ENCODE measurements around the gene PIGB.
"Not testable (repeated sequence)": the region's sequence is repeated elsewhere in the genome, so short reads cannot be mapped to it uniquely, and the experiment has no call there.

PIGB gene

GRCh38 chr15:55302801-55303200 is 16.2 kb upstream of the PIGB start:
- DNase-seq = not testable (repeated sequence)

- DNase-seq = no peak
Observed at GRCh38 chr15:55319537-55320237, 665 bp downstream of the PIGB start.

GRCh38 chr15:55320238-55320550 is 1.2 kb downstream of the PIGB start:
- no peak for DNase-seq

- DNase-seq = no peak
Observed at GRCh38 chr15:55320963-55321362, 1.9 kb downstream of the PIGB start.

GRCh38 chr15:55322467-55322866 is 3.4 kb downstream of the PIGB start:
- DNase-seq = no peak

- DNase-seq = no peak
Observed at GRCh38 chr15:55327387-55327786, 8.4 kb downstream of the PIGB start.

- no peak for DNase-seq
Observed at GRCh38 chr15:55334371-55334770, 15.3 kb downstream of the PIGB start.

- no peak for DNase-seq
Observed at GRCh38 chr15:55334997-55335396, 16.0 kb downstream of the PIGB start.

GRCh38 chr15:55337160-55337559 is 18.1 kb downstream of the PIGB start:
- no peak for DNase-seq

- DNase-seq = no peak
Observed at GRCh38 chr15:55343168-55343567, 24.1 kb downstream of the PIGB start.

- DNase-seq = no peak
Observed at GRCh38 chr15:55344206-55344605, 25.2 kb downstream of the PIGB start.

- DNase-seq = no peak
Observed at GRCh38 chr15:55348281-55348778, 29.3 kb downstream of the PIGB start.

GRCh38 chr15:55349282-55349681 is 30.3 kb downstream of the PIGB start:
- DNase-seq = no peak

GRCh38 chr15:55353025-55353424 is 34.0 kb downstream of the PIGB start:
- no peak for DNase-seq

GRCh38 chr15:55356985-55357585 is 38.1 kb downstream of the PIGB start:
- no peak for DNase-seq

- DNase-seq = no peak
Observed at GRCh38 chr15:55357774-55358173, 38.8 kb downstream of the PIGB start.

- DNase-seq = no peak
Observed at GRCh38 chr15:55358471-55358870, 39.4 kb downstream of the PIGB start.

- DNase-seq = no peak
Observed at GRCh38 chr15:55360256-55360655, 41.2 kb downstream of the PIGB start.

GRCh38 chr15:55361048-55361447 is 42.0 kb downstream of the PIGB start:
- no peak for DNase-seq

- DNase-seq = no peak
Observed at GRCh38 chr15:55362641-55363040, 43.6 kb downstream of the PIGB start.

GRCh38 chr15:55366981-55367380 is 48.0 kb downstream of the PIGB start:
- DNase-seq = no peak

- DNase-seq = no peak
Observed at GRCh38 chr15:55372701-55373440, 53.8 kb downstream of the PIGB start.

GRCh38 chr15:55379095-55379494 is 60.1 kb downstream of the PIGB start:
- DNase-seq = no peak

GRCh38 chr15:55381595-55381994 is 62.6 kb downstream of the PIGB start:
- no peak for DNase-seq

Measured in NCI-H1092 (cell line).